Measurements from ENCODE around the gene FZD2.
"Not testable (repeated sequence)": the region's sequence is repeated elsewhere in the genome, so short reads cannot be mapped to it uniquely, and the experiment has no call there.

The FZD2 gene

GRCh38 chr17:44578947-44579346, 21.7 kb downstream of the FZD2 start:
- no peak for DNase-seq

DNA sequence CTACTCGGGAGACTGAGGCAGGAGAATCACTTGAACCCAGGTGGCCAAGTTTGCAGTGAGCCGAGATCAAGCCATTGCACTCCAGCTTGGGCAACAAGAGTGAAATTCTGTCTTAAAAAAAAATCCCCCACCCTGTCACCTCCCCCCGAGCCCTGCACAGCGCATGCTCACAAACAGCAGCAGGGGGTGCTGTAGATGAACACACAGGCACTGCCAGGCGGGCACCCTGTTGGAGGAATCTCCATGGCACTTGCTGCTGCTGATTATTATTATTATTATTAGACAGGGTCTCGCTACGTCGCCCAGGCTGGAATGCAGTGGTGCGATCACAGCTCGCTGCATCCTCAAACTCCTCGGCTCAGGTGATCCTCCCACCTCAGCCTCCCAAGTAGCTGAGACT, 24.6 kb downstream of the FZD2 start:
- DNase-seq = no peak

- no peak for DNase-seq
Observed at GRCh38 chr17:44584443-44584842, 27.2 kb downstream of the FZD2 start.

- no peak for DNase-seq
Observed at GRCh38 chr17:44585315-44585714, 28.0 kb downstream of the FZD2 start.

DNA sequence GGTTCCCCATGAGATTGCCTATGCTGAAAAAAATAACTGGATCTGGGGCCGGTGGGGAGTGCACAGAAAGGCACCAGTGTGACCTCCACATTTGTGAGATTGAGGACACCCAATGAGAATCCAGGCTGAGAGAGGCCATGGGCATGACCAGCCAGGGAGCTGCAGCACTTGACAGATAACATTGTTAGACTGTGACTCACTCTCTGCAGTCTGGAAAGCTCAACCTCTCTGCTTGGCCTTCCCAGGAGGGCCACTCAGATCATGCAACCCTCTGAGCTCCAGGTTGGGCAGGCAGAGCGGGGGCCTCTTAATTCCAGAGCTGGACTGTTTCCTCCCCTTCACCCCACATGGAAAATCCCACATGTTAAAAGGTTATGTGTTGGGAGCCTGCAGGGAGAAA, 30.1 kb downstream of the FZD2 start:
- no peak for DNase-seq

- no peak for DNase-seq
Observed at GRCh38 chr17:44589316-44590071, 32.2 kb downstream of the FZD2 start.

DNA sequence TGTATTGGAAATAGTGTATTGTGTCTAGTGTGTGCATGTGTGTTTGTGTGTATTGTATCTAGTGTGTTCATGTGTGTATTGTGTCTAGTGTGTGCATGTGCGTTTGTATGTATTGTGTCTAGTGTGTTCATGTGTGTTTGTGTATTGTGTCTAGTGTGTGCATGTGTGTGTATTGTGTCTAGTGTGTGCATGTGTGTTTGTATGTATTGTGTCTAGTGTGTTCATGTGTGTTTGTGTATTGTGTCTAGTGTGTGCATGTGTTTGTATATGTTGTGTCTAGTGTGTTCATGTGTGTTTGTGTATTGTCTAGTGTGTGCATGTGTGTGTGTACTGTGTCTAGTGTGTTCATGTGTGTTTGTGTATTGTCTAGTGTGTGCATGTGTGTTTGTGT, 32.8 kb downstream of the FZD2 start:
- DNase-seq = not testable (repeated sequence)

- DNase-seq = not testable (repeated sequence)
Observed at GRCh38 chr17:44590762-44591161, 33.5 kb downstream of the FZD2 start.

DNA sequence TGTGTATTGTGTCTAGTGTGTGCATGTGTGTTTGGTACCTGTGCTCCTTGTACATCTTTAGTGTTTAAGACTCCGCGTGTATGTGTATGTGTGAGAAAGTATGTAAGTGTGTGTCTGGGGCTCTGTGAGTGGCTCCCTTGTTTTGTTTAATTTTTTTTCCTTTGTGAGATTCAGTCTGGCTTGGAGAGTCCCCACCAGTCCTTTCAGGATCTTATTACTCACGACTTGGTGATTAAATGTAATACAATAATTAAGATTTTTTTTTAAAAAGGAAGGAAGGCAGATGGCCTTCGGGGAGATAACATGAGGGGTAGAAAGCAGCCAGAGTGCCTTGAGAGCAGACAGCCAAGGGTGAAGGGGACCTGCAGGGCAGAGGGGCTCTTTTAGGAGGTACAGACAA, 33.9 kb downstream of the FZD2 start:
- DNase-seq = no peak

- DNase-seq = no peak
Observed at GRCh38 chr17:44593156-44593555, 35.9 kb downstream of the FZD2 start.

DNA sequence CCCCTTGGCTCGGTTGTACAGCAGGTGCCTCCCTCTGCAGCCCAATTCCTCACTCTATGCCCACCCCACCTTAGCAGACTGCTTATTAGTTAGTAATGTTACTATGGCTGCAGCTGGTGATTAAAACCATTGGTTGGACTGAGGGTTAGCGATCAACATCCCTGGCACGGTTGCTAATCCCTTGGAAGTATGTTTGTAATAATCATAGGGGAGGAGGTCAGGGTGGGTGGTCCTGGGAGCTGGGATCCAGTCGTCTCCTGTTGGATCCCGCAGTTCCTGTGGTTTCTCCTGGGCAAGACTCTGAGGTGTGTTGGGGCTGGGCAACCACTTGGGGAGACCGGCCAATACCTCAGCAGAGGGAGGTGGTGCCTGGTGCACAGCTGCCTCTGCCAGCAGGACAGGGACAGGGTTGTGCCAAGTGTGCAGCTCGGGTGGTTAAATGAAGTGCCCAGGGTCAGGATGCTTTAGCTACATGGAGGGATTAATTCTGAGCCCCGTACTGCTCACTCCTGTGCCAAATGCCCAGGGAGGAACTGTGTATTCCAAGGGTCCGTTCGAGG, 38.0 kb downstream of the FZD2 start:
- DNase-seq = no peak

DNA sequence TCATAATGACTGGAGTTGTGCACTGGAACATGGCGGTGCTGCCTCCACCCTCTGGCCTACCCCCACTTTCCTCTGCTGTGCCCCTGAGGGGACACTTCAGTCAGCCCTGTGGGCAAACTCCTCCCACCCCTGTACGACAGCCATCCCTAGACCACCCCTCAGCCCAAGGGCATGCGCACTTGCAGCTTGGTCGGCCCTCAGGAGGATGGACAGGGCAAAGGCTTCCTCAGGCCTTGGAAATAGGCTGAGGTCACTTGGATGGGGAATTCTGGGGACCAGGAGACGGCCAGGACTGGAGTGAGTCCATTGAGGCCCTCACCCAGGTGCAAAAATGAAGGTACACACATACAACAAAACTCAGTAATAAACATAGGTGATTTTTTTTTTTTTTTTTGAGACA, 41.0 kb downstream of the FZD2 start:
- no peak for DNase-seq

DNA sequence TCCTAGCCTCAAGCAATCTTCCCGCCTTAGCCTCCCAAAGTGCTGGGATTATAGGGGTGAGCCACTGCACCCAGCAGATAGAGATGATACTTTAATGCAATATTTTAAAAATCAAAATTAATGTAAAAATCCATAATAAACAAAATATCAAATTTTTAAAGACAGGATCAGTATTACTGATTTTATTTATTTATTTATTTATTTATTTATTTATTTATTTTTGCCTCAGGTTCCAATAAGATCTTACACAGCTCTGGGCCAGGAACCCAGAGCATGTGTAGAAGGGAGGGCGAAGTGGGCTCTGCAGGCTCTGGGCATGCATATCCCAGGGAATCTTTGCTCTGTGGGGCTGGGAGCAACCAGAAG, 41.6 kb downstream of the FZD2 start:
- DNase-seq = no peak

DNA sequence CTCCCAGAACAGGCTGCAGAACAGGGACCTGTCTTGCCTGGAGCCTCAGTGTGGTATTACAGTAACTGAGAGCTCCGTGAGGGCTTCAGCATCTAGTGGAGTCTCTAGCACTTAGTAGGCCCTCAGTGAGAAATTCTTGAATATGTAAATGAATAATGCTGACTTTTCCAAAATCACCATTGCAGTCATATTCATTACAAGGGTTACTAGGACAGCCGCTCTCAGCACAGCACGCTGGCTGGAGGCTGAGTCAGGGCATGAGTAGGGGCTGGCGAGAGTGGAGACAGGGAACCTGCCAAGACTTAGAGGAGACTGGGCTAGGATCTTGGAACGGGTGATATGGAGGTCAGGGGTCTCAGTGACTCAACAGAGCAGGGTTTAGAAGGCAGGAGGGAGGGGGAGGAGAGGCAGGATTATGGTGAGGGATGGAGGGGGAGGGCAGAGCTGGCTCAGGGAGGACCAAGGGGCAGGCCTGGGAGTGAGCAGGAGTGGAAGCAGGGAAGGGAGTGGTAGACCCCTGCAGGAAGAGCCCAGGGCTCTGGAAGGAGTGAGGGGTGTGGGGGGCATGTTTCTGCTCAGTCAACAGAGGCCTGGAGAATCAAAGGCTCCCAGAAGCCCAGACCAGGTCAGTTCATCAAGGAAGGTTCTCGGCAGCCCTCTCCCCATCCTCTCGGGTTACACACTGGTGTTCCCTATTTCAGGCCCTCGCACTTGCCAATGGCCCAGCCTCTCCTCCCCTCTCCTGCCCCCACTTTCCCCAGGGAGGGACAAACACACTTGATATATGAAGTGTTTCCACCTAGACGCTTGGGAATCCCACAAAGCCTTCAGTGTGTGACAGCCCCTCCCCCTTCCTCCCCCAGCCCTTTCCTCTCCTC, 42.3 kb downstream of the FZD2 start:
- no peak for DNase-seq

- DNase-seq = no peak
Observed at GRCh38 chr17:44601539-44601938, 44.3 kb downstream of the FZD2 start.

GRCh38 chr17:44601973-44602372, 44.7 kb downstream of the FZD2 start:
- no peak for DNase-seq

DNA sequence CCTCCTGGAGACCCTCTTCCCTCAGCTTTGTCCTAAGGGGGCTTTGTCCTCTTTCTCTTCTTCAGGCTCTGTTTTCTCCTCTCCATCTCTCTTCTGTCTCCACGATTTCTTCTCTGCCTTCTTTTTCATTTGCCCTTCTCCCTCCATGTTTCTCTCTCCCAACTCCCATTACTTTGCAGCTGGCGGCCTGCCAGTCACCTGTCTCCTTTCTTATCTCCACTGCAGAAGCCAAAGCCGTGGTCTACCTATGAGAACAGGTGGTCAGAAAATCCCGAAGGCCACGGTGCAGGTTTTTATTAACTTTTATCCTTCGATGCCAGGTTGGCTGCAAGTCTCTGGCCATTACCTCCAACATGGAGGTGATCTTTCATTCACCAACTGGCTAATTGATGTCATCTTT, 45.1 kb downstream of the FZD2 start:
- DNase-seq = no peak

DNA sequence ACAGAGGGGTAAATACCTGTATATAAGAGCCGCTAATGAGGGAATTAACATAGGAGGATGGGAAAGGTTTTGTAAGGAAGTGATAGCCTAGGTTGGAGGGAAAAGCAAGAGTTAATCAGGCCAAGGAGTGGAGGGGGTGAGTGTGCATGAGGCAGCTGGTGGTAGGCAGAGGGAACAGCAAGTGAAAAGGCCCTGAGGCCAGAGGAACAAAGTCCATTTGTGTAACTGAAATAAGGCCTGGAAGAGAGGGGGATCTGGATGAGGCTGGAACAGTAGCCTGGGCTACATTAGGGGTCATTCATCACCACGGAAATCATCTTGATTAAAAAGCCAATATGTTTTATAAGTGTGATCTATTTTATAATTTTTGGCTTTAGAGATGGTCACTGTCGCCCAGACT, 45.7 kb downstream of the FZD2 start:
- no peak for DNase-seq

GRCh38 chr17:44604116-44604761, 47.0 kb downstream of the FZD2 start:
- DNase-seq = no peak

DNA sequence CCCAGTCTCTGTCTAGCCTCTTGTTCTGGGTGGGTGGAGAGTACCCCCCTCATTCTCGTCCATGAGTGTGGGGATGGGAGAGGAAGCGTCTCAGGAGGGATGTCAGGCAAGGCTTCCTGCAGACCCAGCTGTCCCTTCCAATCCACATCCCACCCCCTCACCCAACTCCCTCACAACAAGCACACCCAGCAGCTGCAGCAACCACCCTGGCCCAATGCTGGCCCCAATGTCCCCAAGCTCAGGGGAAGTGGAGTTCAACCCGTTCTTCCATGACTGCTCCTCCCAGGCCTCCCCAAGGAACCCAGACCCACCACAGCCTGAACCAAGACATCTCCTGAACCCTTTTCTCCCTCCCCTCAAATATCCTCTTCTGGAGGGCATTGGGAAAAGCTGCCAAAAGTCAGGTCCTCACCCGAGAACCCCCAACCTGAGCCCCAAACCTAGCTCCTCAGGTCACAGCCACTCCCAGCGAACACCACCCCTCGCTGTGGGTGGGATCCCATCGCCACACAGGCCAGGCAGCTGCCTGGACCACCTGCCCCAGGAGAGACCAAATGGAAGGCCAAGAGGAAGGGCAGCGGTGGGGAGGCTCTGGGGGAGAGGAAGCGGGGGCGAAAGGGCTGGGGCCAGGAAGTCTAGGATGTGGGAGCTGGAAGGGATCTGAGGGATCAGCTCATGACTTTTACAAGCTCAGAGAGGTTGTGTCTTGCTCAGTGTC, 47.6 kb downstream of the FZD2 start:
- DNase-seq = no peak

DNA sequence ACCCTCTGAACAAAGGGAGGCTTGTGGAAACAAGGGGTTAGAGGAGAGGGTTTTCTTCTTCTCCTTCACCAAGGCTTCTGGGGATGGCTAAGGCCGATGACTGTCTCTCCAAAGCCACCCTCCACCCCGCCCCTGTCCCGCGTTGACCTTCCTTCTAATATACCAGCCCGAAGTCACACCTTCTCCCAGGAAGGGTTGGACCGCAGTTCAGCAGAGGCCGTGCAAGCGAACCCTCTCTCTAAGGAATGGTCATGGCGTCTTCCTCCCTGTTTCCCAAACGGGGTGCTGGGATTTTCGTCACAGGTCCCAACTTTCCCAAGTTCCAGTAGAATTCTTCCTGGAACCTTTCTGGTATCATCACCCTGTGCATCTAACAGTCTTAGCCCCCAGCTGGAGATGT, 49.4 kb downstream of the FZD2 start:
- no peak for DNase-seq

- DNase-seq = no peak
Observed at GRCh38 chr17:44607836-44608690, 50.8 kb downstream of the FZD2 start.

Measured in activated CD4-positive, alpha-beta T cell treated with anti-CD3 and anti-CD28 coated beads, Interleukin-2, amount 50 U/mL, for 4 hours (primary cell).